Measurements from ENCODE around the gene LAPTM4A. TPM values are rescaled to one million over a fixed set of nuclear protein-coding genes. Genes with fewer than 3 reads are reported as not detected.

The LAPTM4A gene
- total RNA-seq, 1 experiment from 2014 or later, result 125 TPM

DNA sequence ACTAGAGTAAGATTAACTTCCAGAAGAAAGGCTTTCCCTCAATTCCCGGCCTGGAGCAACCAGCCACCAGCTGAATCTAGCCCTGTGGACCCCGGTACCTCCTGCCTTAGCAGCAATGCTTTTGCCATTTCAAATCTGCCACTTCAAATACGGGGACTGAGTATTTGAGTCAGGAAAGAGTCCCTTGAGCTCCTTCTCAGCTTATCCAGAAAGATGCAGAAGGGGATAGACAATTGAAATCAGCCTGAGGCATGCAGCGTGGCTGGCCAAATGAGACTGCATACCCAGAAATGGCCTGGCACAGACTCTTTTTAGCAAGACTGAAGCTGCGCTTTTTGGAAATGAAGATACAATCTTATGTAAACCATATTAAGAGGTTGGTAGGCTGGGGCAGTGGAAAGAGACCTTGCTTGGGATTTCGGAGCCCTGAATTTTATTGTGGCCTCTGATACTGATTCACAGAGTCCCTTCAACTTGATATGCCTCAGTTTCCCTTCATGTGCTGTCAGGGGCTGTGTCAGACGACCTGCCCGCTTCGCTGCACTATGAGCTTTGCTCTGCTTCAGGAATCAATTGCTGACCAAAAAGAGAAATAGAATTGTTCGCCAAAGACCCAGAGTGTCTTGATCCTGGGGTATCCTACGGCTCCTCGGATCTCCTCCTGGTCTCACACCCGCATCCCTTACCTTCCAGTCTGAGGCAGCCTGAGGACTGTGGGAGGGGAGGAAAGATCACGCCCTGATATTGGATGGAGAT, 40.0 kb downstream of the LAPTM4A start:
- CTCF ChIA-PET, result no interaction called here
- no peak for TF ChIP-seq EZH2 (IDR thresholded peaks at IDR 0.05; ENCODE audit: low read depth)

GRCh38 chr2:20008703-20009102, 42.7 kb downstream of the LAPTM4A start:
- no peak overlapping the region for H3K27ac ChIP-seq

More for the DNA sequence above, 40.0 kb downstream of the LAPTM4A start:
- Histone ChIP-seq H3K4me3 (no peak overlapping the region), H3K27me3 (ENCODE audit: insufficient read depth, low read depth) (peaks cover 9% of the 10 kb centered on the region; the same call in 1 of the 2 replicates), H3K9me2 (ENCODE audit: insufficient read depth) (no peaks in the 10 kb centered on the region), H3K4me2 (peak overlapping the region; percentile 81), H3K9me3 (ENCODE audit: insufficient read depth, low read depth) (no peaks in the 10 kb centered on the region), H3K79me2 (ENCODE audit: low read depth) (no peaks in the 10 kb centered on the region), H4K20me1 (ENCODE audit: insufficient read depth) (no peaks in the 10 kb centered on the region), H3F3A (ENCODE audit: insufficient read depth, low read depth) (peaks cover 12% of the 10 kb centered on the region; the same call in 1 of the 2 replicates), H3K27ac (no peak overlapping the region), H3K4me1 (replicated peaks; ENCODE audit: insufficient read depth) (peaks cover 5% of the 10 kb centered on the region; the same call in 1 of the 2 replicates), H3K36me3 (ENCODE audit: low read depth) (no peaks in the 10 kb centered on the region), H2AFZ (no peak overlapping the region)
- POLR2A ChIA-PET (ENCODE audit: unreplicated experiment), result interaction anchor here (0.6 kb wide), 1 partner anchor 221 kb away, joined by 4 read pairs; no protein-coding TSS in a partner anchor
- intact Hi-C loops (cut with micrococcal nuclease; ENCODE audit: unreplicated experiment), result loop anchor here (5.0 kb wide), 1 partner anchor 211 kb away; no protein-coding TSS in a partner anchor
- no TSS peak for BruUV-seq (replicated peaks)
- no peak for DNase-seq

DNA sequence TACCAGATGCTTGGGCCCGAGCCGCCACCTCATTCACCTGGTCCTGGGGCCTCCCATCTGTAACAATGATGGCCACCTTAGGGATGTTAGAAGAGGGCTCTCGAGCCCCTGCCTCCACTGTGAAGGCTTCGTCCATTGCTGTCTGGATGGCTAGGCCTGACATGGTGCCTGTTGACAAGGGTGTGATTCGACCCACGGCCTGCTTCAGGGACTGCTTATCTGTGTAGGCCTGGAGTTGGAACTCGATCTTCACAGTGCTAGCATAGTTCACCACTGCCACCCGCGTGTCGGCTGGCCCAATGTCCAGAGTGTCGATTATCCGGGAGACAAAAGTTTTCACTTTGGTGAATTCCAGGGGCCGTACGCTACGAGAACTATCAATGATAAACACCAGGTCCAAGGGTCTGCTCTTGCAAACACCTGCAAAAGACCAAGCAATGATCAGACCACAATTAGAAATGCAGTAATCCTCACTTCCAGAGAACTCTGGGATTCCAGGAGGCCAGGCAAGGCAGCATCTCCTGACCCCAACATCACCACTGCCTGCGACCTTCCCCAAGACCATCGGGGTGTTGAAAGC, 45.4 kb downstream of the LAPTM4A start:
- Histone ChIP-seq H3K27me3 (ENCODE audit: insufficient read depth, low read depth) (no peaks in the 10 kb centered on the region), H2AFZ (no peak overlapping the region), H3K27ac (no peak overlapping the region), H3K4me2 (no peak overlapping the region), H3K9me2 (ENCODE audit: insufficient read depth) (no peaks in the 10 kb centered on the region), H3K4me1 (replicated peaks; ENCODE audit: insufficient read depth) (no peaks in the 10 kb centered on the region), H3K79me2 (ENCODE audit: low read depth) (no peaks in the 10 kb centered on the region), H3K4me3 (no peak overlapping the region), H3K36me3 (ENCODE audit: low read depth) (no peaks in the 10 kb centered on the region), H3F3A (ENCODE audit: insufficient read depth, low read depth) (no peaks in the 10 kb centered on the region), H4K20me1 (ENCODE audit: insufficient read depth) (no peaks in the 10 kb centered on the region), H3K9me3 (ENCODE audit: insufficient read depth, low read depth) (no peaks in the 10 kb centered on the region)
- TF ChIP-seq EZH2 (IDR thresholded peaks at IDR 0.05; ENCODE audit: low read depth) (no peak), CTCF (conservative IDR thresholded peaks at IDR 0.05) (no peak)
- POLR2A ChIA-PET (ENCODE audit: unreplicated experiment), result no interaction called here
- CTCF ChIA-PET, result no interaction called here
- intact Hi-C loops (cut with micrococcal nuclease; ENCODE audit: unreplicated experiment), result no loop called here
- BruUV-seq (replicated peaks), result no TSS peak
- no peak for DNase-seq

More at GRCh38 chr2:20008703-20009102, 42.7 kb downstream of the LAPTM4A start:
- ChIA-PET POLR2A (ENCODE audit: unreplicated experiment) (no interaction called here), CTCF (interaction anchor here (0.5 kb wide), 1 partner anchor 34 kb away, joined by 12 read pairs; no protein-coding TSS in a partner anchor)
- intact Hi-C loops (cut with micrococcal nuclease; ENCODE audit: unreplicated experiment), result no loop called here
- Histone ChIP-seq H3K4me2 (no peak overlapping the region), H2AFZ (no peak overlapping the region), H3K9me3 (ENCODE audit: insufficient read depth, low read depth) (no peaks in the 10 kb centered on the region), H3K27me3 (ENCODE audit: insufficient read depth, low read depth) (peaks cover 9% of the 10 kb centered on the region; the same call in 1 of the 2 replicates), H4K20me1 (ENCODE audit: insufficient read depth) (no peaks in the 10 kb centered on the region), H3K4me1 (replicated peaks; ENCODE audit: insufficient read depth) (peaks cover 5% of the 10 kb centered on the region; the same call in 1 of the 2 replicates), H3K4me3 (no peak overlapping the region), H3K79me2 (ENCODE audit: low read depth) (no peaks in the 10 kb centered on the region), H3K36me3 (ENCODE audit: low read depth) (no peaks in the 10 kb centered on the region), H3F3A (ENCODE audit: insufficient read depth, low read depth) (peaks cover 6% of the 10 kb centered on the region; the same call in 1 of the 2 replicates), H3K9me2 (ENCODE audit: insufficient read depth) (no peaks in the 10 kb centered on the region)
- TF ChIP-seq EZH2 (IDR thresholded peaks at IDR 0.05; ENCODE audit: low read depth) (no peak), CTCF (conservative IDR thresholded peaks at IDR 0.05) (no peak)
- no TSS peak for BruUV-seq (replicated peaks)
- peak in 1 of 2 experiments; percentile 51 for DNase-seq

Measured in PC-9 (cell line).